Vagina (tissue), 2 donors: ENCODE results near the gene COBLL1. TPM values are rescaled to one million over a fixed set of nuclear protein-coding genes. Genes with fewer than 3 reads are reported as not detected.

Experiments used
- DNase-seq, 2 donors: peaks; one replicate each; pipeline ENCODE4 v3.0.0-alpha.2; 2017; ENCODE audit errors: extremely low spot score in 2 of 2
- H3K27ac ChIP-seq: fragments of 200-600 bp; sonication (generic); one replicate; pipeline ENCODE4 v1.5.1; 2019
- H3K27me3 ChIP-seq: fragments of 200-600 bp; sonication (generic); one replicate; pipeline ENCODE4 v1.5.1; 2019
- H3K36me3 ChIP-seq, 2 donors: fragments of 200-600 bp; sonication (generic); one replicate each; pipeline ENCODE4 v1.5.1; 2017 to 2019
- H3K4me1 ChIP-seq: fragments of 200-600 bp; sonication (generic); one replicate; pipeline ENCODE4 v1.5.1; 2019
- H3K4me3 ChIP-seq, 2 donors: fragments of 200-600 bp; sonication (generic); 1 replicate in 1 of 2; 2 replicates in 1 of 2; pipeline ENCODE4 v1.5.1; 2016 to 2019
- H3K9me3 ChIP-seq: fragments of 200-600 bp; sonication (generic); one replicate; pipeline ENCODE4 v1.5.1; 2019
- POLR2A ChIP-seq, 2 donors: fragments of 450-650 bp; IDR thresholded peaks; one replicate each; pipeline ENCODE4 v1.6.1; 2017; ENCODE audit warnings: antibody characterized with exemption in 2 of 2, mild to moderate bottlenecking in 2 of 2, moderate library complexity in 2 of 2
- POLR2AphosphoS5 ChIP-seq, 2 donors: sonication (generic); formaldehyde crosslinking; IDR thresholded peaks; one replicate each; pipeline ENCODE4 v1.9.0; 2017; ENCODE audit warnings: antibody characterized with exemption in 2 of 2, mild to moderate bottlenecking in 2 of 2, low read depth in 1 of 2; ENCODE audit not compliant: insufficient read depth in 1 of 2
- intact Hi-C: fragments of 100-400 bp; cut with DNase I; formaldehyde crosslinking; loops from one replicate; pipeline ENCODE4 v1.15.1; 2023
- total RNA-seq: library from RNA; depleted of rRNA; stranded (reverse); fragments of >200 nt; gene quantifications from one replicate; pipeline ENCODE4 v1.2.3, GENCODE V29; 2016
- TF ChIP-seq, protein P1 (sequence below), 3 experiments: fragments of 450-650 bp in 2 of 3; fragments of 200-600 bp in 1 of 3; sonication (generic) in 1 of 3; IDR thresholded peaks; one replicate each; pipeline ENCODE4 v1.5.1; 2017 to 2019; ENCODE audit warnings: antibody characterized with exemption in 3 of 3, mild to moderate bottlenecking in 2 of 3, moderate library complexity in 2 of 3

Gene COBLL1
- total RNA-seq, 1 donor from 2014 or later: 79.6 TPM

GRCh38 chr2:164794016-164794415 is 47.6 kb downstream of the COBLL1 start:
- Histone ChIP-seq H3K4me3 (no peak overlapping the region), H3K36me3 (no peaks in the 10 kb centered on the region), H3K27ac (no peak overlapping the region), H3K9me3 (no peaks in the 10 kb centered on the region), H3K27me3 (no peaks in the 10 kb centered on the region), H3K4me1 (peaks cover 40% of the 10 kb centered on the region)
- intact Hi-C loops: no loop called here
- no peak for DNase-seq
- TF ChIP-seq, protein P1, sequence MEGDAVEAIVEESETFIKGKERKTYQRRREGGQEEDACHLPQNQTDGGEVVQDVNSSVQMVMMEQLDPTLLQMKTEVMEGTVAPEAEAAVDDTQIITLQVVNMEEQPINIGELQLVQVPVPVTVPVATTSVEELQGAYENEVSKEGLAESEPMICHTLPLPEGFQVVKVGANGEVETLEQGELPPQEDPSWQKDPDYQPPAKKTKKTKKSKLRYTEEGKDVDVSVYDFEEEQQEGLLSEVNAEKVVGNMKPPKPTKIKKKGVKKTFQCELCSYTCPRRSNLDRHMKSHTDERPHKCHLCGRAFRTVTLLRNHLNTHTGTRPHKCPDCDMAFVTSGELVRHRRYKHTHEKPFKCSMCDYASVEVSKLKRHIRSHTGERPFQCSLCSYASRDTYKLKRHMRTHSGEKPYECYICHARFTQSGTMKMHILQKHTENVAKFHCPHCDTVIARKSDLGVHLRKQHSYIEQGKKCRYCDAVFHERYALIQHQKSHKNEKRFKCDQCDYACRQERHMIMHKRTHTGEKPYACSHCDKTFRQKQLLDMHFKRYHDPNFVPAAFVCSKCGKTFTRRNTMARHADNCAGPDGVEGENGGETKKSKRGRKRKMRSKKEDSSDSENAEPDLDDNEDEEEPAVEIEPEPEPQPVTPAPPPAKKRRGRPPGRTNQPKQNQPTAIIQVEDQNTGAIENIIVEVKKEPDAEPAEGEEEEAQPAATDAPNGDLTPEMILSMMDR (IDR thresholded peaks at IDR 0.05): no peak
- TF ChIP-seq POLR2AphosphoS5 (IDR thresholded peaks at IDR 0.05; ENCODE audit: insufficient read depth in 1 of 2, low read depth in 1 of 2) (no peak), POLR2A (IDR thresholded peaks at IDR 0.05) (no peak)

- H3K9me3 ChIP-seq: no peaks in the 10 kb centered on the region
- intact Hi-C loops: no loop called here
- DNase-seq: no peak
Observed at GRCh38 chr2:164793529-164793928, 48.1 kb downstream of the COBLL1 start.

GRCh38 chr2:164792316-164793170 is 49.1 kb downstream of the COBLL1 start:
- H3K9me3 ChIP-seq: no peaks in the 10 kb centered on the region
- intact Hi-C loops: no loop called here
- H3K27ac ChIP-seq: peak overlapping the region; percentile 22
- no peaks in the 10 kb centered on the region for H3K36me3 ChIP-seq
- no peak for DNase-seq
- H3K27me3 ChIP-seq: no peaks in the 10 kb centered on the region
- H3K4me1 ChIP-seq: peaks cover 32% of the 10 kb centered on the region
- TF ChIP-seq POLR2A (IDR thresholded peaks at IDR 0.05) (no peak), POLR2AphosphoS5 (IDR thresholded peaks at IDR 0.05; ENCODE audit: insufficient read depth in 1 of 2, low read depth in 1 of 2) (no peak)
- TF ChIP-seq, protein P1 (IDR thresholded peaks at IDR 0.05): no peak
- H3K4me3 ChIP-seq: no peak overlapping the region

More at GRCh38 chr2:164793529-164793928, 48.1 kb downstream of the COBLL1 start:
- Histone ChIP-seq H3K27ac (no peak overlapping the region), H3K4me1 (peaks cover 40% of the 10 kb centered on the region), H3K36me3 (no peaks in the 10 kb centered on the region), H3K27me3 (no peaks in the 10 kb centered on the region), H3K4me3 (no peak overlapping the region)
- TF ChIP-seq, protein P1 (IDR thresholded peaks at IDR 0.05): no peak
- TF ChIP-seq POLR2A (IDR thresholded peaks at IDR 0.05) (no peak), POLR2AphosphoS5 (IDR thresholded peaks at IDR 0.05; ENCODE audit: insufficient read depth in 1 of 2, low read depth in 1 of 2) (no peak)

GRCh38 chr2:164789968-164790367 is 51.7 kb downstream of the COBLL1 start:
- H3K4me3 ChIP-seq: no peak overlapping the region
- intact Hi-C loops: no loop called here
- H3K27me3 ChIP-seq: no peaks in the 10 kb centered on the region
- H3K9me3 ChIP-seq: no peaks in the 10 kb centered on the region
- no peaks in the 10 kb centered on the region for H3K36me3 ChIP-seq
- H3K27ac ChIP-seq: no peak overlapping the region
- peaks cover 28% of the 10 kb centered on the region for H3K4me1 ChIP-seq
- DNase-seq: no peak
- TF ChIP-seq, protein P1 (IDR thresholded peaks at IDR 0.05): no peak
- TF ChIP-seq POLR2A (IDR thresholded peaks at IDR 0.05) (no peak), POLR2AphosphoS5 (IDR thresholded peaks at IDR 0.05; ENCODE audit: insufficient read depth in 1 of 2, low read depth in 1 of 2) (no peak)

GRCh38 chr2:164786787-164787186 is 54.8 kb downstream of the COBLL1 start:
- H3K4me1 ChIP-seq: peaks cover 27% of the 10 kb centered on the region
- DNase-seq: no peak
- no peaks in the 10 kb centered on the region for H3K9me3 ChIP-seq
- TF ChIP-seq POLR2AphosphoS5 (IDR thresholded peaks at IDR 0.05; ENCODE audit: insufficient read depth in 1 of 2, low read depth in 1 of 2) (no peak), POLR2A (IDR thresholded peaks at IDR 0.05) (no peak)
- TF ChIP-seq, protein P1 (IDR thresholded peaks at IDR 0.05): no peak
- H3K27me3 ChIP-seq: no peaks in the 10 kb centered on the region
- no peak overlapping the region for H3K4me3 ChIP-seq
- H3K36me3 ChIP-seq: no peaks in the 10 kb centered on the region
- intact Hi-C loops: no loop called here
- H3K27ac ChIP-seq: no peak overlapping the region
